Epithelial cell of proximal tubule (primary cell): Measurements from ENCODE around the gene NEK7. TPM values are rescaled to one million over a fixed set of nuclear protein-coding genes. Genes with fewer than 3 reads are reported as not detected.
"Not testable (repeated sequence)": the region's sequence is repeated elsewhere in the genome, so short reads cannot be mapped to it uniquely, and the experiment has no call there.

Experiments
- DNase-seq: peaks from one replicate; pipeline ENCODE4 v3.0.0-alpha.2; 2011; ENCODE audit warnings: low read depth
- H3K4me3 ChIP-seq: 2 replicates; pipeline ENCODE4 v1.5.1; 2011; ENCODE audit warnings: low read depth, mild to moderate bottlenecking, low read length
- total RNA-seq: library from RNA; depleted of rRNA; stranded (reverse); fragments of >200 nt; gene quantifications from 2 replicates; pipeline ENCODE4 v1.2.3, GENCODE V29; 2015
- TF ChIP-seq, protein P1 (sequence below): conservative IDR thresholded peaks from 2 replicates; pipeline ENCODE4 v1.5.1; 2012; ENCODE audit warnings: low read depth, mild to moderate bottlenecking, low read length

The NEK7 gene
- total RNA-seq, 1 donor from 2014 or later, result 20.5 TPM

DNA sequence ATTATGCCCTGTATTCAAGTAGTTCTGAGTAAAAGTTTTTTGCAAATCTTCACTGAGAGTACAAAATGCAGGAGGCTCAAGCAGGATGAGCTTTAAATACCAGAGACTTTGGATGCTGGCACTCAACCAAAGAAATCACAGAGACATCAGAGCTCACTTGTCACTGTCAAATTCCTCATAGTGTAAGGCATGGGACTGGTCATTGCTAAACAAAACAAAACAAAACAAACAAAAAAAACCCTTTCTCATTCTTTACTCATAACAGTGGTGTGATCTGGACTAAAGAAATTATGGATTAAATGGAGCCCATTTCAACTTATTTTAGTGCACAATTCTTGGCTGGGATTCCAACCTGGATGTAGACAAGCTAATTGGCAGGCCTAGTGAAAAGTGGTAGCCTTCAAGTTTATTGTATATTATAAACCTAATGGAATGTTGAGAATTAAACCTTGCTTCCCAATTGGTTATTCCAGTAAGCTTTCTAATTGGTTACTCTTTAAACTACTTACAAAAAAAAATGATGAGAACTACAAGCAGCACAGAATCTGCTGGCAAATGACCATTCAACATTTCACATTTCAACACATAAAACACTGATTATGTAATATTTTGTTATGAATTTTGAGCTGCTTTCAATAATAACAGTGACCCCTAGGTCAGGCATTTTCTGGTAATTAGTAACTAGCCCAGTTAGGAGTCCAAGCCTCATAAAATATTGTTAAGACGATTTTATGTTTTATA is 30.6 kb upstream of the NEK7 start:
- no peak for DNase-seq
- TF ChIP-seq, protein P1, sequence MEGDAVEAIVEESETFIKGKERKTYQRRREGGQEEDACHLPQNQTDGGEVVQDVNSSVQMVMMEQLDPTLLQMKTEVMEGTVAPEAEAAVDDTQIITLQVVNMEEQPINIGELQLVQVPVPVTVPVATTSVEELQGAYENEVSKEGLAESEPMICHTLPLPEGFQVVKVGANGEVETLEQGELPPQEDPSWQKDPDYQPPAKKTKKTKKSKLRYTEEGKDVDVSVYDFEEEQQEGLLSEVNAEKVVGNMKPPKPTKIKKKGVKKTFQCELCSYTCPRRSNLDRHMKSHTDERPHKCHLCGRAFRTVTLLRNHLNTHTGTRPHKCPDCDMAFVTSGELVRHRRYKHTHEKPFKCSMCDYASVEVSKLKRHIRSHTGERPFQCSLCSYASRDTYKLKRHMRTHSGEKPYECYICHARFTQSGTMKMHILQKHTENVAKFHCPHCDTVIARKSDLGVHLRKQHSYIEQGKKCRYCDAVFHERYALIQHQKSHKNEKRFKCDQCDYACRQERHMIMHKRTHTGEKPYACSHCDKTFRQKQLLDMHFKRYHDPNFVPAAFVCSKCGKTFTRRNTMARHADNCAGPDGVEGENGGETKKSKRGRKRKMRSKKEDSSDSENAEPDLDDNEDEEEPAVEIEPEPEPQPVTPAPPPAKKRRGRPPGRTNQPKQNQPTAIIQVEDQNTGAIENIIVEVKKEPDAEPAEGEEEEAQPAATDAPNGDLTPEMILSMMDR, result no peak
- no peak overlapping the region for H3K4me3 ChIP-seq

DNA sequence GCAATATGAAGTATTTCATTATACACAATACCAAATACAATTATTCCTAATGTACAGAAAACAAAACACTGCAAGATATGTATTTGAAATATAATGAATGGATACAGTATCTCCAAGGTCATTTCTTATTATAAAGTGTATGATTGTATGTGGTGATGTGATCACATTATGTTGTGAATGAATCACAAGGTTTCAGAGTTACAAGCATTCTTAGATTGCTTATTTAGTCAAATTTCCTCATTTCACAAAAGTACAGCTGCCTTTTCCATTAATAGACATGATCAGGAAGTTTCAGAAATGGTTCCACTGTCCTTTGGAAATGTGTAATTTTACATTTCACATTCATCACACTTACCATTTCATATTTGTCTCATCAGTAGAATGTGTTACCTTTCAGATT is 28.3 kb upstream of the NEK7 start:
- H3K4me3 ChIP-seq, result no peak overlapping the region
- DNase-seq, result no peak
- TF ChIP-seq, protein P1, result no peak

DNA sequence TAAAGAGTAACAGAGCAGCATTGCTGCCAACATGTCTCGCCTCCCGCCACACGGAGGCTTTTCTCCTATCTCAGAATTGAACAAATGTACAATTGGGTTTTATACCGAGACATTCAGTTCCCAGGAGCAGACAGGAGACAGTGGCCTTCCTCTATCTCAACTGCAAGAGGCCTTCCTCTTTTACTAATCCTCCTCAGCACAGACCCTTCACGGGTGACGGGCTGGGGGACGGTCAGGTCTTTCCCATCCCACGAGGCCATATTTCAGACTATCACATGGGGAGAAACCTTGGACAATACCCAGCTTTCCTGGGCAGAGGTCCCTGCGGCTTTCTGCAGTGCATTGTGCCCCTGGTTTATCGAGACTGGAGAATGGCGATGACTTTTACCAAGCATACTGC is 26.7 kb upstream of the NEK7 start:
- not testable (repeated sequence) for DNase-seq, H3K4me3 ChIP-seq

DNA sequence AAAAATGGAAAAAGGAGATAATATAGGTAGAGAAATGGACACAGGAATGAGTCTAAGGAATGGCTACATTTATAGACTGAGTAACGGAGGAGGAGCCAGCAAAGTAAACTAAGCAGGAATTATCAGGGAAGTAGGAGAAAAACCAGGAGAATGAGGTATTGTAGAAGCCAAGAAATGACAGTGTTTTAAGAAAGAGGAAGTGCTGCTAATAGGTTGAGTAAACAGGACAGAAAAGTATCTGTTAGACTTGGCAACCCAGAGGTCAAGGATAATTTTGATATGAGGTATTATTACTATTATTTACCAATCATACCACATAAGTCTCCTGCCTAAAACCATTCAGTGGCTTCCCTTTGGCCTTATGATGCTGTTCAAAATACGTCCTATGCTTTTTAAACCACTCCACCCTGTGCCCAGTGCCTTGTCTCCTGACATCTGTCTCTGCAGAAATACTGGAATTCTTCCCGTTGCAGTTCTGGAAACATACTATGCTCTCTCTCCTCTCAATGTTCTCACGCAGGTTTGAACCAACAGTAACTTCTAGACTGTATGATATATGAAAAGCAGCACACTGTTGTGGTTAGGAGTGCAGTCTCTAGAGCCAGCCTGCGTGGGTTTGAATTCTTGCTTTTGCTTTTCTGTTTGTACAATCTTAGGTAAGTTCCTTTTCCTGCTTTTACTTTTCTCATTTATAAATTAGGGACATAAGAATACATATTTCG is 24.6 kb upstream of the NEK7 start:
- TF ChIP-seq, protein P1, result no peak

DNA sequence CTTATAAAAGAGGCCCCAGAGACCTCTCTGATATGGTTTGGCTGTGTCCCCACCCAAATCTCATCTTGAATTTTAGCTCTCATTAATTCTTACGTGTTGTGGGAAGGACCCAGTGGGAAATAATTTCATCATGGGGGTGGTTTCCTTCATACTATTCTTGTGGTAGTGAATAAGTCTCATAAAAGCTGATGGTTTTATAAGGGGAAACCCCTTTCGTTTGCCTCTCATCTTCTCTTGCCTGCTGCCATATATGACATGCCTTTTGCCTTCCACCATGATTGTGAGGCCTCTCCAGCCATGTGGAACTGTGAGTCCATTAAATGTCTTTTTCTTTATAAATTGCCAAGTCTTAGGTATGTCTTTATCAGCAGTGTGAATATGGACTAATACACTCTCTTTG is 22.5 kb upstream of the NEK7 start:
- no peak for DNase-seq
- H3K4me3 ChIP-seq, result no peak overlapping the region
- TF ChIP-seq, protein P1, result no peak

More for the DNA sequence above, 24.6 kb upstream of the NEK7 start:
- no peak for DNase-seq
- no peak overlapping the region for H3K4me3 ChIP-seq

DNA sequence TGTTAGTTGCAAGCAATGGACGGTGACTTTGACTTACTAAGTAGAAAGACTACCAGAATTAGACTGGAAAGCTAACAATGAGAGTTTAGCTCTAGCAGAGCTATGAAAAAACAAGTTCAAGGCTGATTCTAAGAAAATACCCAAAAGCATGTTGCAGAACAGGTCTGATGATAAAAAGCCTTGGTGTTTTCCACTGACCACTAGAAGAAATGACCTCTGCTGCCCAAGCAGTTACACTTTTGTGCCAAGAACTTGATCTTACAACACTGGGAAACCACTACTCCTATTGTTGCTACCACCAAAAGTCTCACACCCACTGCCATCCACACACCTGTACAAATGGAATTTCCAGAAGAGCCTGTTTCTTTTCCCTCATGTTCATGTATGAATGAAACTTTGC is 21.4 kb upstream of the NEK7 start:
- no peak overlapping the region for H3K4me3 ChIP-seq
- TF ChIP-seq, protein P1, result no peak
- DNase-seq, result no peak

DNA sequence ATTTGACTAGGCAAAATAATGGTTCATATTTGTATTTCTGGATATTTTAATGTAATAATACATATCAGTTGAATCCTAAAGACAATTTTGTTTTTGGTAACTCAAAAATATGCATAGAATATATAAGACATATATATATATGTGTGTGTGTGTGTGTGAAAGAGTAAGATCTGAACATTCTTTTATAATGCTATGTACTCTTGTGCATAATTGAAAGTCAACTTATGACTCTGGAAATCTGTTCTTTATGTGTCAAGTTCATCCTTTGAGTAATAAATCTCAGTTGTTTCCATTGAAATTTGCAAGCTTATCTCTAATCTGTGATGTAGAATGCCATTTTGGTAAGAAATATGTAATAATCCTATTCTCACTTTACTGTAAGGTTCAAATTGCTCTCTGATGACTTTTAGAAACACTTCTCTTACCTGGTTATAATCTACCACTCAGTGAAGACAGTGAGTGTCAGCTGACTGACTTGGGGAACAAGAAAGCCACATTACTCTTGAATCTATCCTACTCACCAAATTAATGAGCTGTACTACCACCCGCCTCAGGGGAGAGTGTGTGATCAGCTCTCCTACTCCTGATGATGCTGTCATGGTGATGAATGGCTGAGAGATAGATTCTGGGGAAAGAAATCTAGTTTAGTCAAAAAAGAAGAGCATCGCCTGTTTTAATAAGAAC is 15.0 kb upstream of the NEK7 start:
- TF ChIP-seq, protein P1, result no peak

More for the DNA sequence above, 15.0 kb upstream of the NEK7 start:
- H3K4me3 ChIP-seq, result no peak overlapping the region
- no peak for DNase-seq
